HG03460 (cell line): Measurements from ENCODE around the gene PER2.

Experiments used
- ATAC-seq: cut with Tn5 transposase; IDR thresholded peaks from one replicate; pipeline ENCODE4 v1.9.1; 2021; ENCODE audit not compliant: unreplicated experiment

Gene PER2

GRCh38 chr2:238235856-238236255, 52.6 kb downstream of the PER2 start:
- ATAC-seq, result no peak

DNA sequence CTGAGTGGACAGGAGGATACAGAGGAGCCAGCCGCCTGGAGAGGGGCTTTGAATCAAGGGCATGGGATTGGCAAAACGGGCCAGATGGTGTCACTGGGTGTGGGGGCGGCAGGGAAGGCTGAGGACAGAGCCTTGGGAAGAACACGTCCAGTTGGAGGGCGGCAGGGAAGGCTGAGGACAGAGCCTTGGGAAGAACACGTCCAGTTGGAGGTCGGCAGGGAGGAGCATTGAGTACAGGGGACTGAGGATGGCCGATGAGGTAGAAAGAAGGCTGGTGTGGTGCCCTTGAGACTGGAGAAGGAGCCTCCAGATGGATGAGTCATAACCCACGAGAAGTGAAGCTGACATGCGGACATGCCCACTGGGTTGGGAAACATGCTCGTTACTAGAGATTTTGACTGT, 53.1 kb downstream of the PER2 start:
- no peak for ATAC-seq

DNA sequence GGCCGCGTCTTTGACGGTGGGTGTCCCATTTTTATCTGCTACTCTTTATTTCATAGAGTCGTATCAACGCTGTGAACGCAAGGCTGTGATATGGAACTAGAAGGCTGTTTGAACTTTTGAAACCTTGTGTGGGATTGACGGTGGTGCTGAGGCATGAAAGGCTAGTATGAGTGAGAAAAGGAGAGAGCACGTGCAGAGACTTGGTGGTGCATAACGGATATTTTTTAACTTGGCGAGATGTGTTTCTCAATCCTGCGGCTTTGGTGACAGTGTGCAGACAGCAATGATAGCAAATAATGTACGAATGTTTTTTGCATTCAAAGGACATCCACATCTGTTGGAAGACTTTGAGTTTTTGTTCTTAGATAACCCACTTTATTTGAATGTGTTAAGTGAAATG, 54.8 kb downstream of the PER2 start:
- no peak for ATAC-seq

- no peak for ATAC-seq
Measured at GRCh38 chr2:238231809-238232208, 56.6 kb downstream of the PER2 start.

- ATAC-seq, result peak; percentile 58
Measured at GRCh38 chr2:238231251-238231793, 57.1 kb downstream of the PER2 start.

- ATAC-seq, result no peak
Measured at GRCh38 chr2:238230699-238231098, 57.7 kb downstream of the PER2 start.

- no peak for ATAC-seq
Measured at GRCh38 chr2:238228700-238229099, 59.7 kb downstream of the PER2 start.

DNA sequence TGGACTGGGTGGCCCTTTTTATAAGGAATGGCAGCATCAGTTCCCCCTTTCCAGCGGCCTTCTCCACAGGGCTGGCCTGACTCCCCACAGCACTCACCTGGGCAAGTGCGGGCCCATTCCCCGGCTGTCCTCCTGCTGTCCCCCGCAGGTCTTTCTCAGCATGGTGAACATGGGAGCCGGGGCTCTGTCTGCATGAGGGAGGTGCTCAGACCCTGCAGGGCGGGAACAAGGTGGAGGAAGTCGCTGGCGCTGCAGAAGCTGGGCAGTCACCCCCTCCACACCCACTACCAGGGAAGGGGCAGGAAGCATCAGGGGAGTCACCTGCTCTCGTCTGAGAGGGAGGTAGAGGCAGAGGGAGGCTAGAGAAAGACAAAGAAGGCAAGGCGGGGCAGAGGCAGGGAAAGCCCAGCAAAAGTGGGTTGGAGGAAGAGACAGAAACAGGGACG, 60.8 kb downstream of the PER2 start:
- ATAC-seq, result no peak

DNA sequence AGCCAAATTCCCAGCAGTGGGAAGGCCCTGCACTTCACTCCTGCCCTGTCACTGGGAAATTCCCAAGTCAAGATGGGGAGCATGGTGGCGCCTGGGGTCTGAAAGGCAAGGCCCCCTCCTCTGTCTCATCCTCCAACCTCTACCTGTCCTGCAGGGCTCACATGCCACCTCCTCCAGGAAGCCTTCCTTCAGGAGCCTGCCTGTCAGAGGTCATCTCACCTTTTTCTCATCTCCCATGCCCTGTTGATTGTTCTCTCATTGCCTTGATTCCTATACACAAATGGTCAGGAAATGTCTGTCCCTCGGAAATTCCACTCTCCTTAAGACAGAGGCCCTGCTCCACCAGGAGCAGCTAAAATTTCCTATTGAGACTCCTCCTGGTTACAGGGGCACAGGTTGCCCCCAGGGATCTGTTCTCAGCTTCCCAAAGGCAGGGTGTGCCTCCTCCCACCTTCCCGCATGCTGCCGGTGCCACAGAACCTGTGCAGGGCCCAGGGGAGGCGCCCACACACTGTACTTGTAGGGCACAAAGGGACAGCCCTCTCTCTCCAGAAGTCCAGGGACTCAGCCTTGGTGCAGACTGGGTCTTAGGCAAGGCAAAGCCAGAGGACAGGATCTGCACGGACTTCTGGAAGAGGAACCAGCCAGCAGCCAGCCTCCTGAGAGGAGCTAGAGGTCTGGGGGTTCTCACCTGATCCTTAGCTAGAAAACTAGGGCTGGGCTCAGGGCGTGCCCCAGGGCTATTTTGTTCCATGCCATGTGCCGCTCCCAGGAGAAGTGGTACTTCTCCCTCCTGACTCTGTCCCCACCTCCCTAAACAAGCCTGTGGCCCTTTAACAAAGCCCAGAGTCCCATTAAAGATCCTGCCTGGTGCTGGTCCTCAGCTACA, 61.5 kb downstream of the PER2 start:
- ATAC-seq, result no peak

GRCh38 chr2:238225911-238226697, 62.3 kb downstream of the PER2 start:
- ATAC-seq, result no peak

DNA sequence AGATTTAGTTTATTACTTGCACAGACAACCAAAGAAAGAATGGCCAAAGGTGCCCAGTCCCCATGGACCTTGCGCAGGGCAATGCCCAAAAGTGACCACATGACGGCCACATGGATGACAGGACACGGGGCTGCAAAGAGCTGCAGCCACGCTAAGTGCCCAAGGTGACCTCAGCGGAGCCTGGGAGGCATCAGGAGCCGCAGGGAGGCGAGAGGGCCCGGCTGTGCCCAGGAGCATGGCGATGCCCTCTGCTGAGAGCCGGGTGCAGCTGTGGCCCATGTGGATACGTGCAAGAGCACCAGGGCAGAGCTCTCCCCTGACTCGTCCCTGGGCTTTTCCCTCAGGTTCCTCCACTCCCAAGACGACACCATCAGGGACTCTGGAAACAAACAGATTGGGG, 63.3 kb downstream of the PER2 start:
- ATAC-seq, result no peak

GRCh38 chr2:238224356-238225035, 63.9 kb downstream of the PER2 start:
- no peak for ATAC-seq

DNA sequence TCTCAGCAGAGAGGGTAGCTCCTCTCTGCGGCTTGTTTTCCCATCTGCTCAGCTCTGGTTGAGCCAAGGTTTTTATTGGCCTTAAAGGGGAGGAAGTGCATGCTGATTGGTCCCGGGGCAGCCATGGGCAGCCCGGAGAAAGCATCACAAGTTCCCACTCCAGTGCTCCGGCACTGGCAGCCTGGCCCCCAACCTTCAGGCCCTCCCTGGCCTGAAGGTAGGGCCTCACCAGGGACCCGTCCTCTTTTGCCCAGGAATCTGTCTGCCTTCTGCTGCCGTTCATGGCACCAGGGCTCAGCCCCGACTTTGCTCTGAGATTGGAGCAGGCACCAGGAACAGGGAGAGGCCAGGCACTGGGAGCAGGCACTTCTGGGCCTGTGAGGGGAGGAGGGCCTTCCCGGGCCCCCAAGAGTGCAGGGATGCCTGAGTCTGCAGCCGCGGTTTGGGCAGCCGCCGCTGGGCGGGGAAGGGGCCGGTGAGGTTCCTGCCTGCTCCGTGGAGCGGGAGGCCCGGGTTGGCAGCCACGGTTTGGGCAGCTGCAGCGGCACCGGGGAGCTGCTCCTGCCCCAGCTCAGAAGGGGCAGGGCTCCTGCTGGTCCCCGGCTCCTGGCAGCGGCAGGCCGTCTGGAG, 67.4 kb downstream of the PER2 start:
- no peak for ATAC-seq

DNA sequence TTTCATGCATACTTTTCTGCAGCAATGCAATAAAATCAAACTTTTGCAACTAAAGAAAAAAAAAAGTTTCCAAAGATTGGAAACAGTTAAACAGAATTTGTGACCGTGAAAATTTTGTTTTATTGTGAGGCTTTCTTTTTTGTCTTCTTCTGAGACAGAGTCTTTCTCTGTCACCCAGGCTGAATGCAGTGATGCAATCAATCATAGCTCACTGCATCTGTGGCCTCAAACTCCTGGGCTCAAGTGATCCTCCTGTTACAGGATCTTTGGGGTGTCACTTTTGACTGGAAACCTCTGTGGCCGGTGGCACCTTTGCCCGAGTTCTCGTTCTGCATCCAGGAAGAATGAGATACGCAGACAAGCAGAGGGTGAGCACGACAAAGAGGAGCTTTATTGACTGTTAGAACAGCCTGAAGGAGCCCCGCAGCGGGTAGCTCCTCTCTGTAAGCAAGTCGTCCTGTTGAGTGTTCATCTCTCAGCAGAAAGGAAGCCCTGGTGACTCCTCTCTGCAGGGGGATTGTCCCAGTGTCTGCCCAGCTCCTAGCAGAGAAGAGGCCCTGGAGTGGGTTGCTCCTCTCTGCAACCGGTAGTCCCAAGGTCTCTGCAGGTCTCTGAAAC, 68.0 kb downstream of the PER2 start:
- no peak for ATAC-seq

- no peak for ATAC-seq
Measured at GRCh38 chr2:238216651-238217184, 71.7 kb downstream of the PER2 start.

- no peak for ATAC-seq
Measured at GRCh38 chr2:238207006-238207405, 81.4 kb downstream of the PER2 start.

- peak; percentile 11 for ATAC-seq
Measured at GRCh38 chr2:238203973-238204683, 84.3 kb downstream of the PER2 start.

DNA sequence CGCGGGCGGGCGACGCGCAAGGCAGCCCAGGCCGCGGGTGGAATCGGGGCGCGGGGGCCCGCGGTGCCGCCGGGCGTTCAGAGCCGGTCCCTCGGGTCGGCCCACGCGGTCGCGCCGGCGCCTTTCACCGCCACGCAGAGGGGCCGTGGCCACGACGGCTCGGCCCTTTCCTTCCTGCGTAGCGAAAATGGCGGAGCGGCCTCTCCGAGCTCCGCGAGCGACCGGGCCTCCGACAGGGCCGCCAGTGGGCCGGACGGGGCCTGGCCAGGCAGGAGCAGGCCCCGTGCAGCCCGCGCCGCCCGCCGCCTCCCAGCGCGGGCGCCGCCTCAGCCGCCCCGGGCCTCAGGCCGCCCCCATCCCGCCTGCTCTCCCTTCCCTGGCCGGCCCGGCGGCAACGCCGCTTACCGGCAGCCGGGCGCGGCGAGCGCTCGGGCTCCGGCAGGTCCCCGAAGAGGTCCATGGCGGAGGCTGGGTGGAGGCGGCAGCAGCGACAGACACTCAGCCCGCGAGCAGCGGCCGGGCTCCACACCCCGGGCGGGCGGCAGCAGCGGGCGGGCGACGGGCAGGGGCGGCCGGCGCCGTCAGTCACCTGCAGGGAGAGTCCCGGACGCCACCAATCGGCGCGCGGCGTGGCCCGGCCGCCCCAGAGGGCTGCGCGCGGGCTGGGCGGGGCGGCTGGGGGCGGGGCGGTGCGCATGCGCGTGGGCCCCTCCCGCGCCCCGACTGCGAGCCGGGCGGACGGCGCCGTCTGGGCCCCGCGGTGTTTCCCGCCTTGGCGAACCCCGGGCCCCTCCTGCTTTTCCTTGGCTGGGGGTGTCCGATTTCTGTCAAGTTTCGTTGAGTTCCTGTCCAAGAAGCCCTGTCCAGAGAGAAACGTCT, 85.1 kb downstream of the PER2 start, which contains the start of gene ILKAP:
Gene ILKAP, minus strand, starts transcription at position 602 of the 879 bp plus-strand sequence. Its CDS starts 142 bp downstream, at position 460.
- peak; percentile 93 for ATAC-seq
